ENCODE data around the gene POT1. TPM values are rescaled to one million over a fixed set of nuclear protein-coding genes. Genes with fewer than 3 reads are reported as not detected.

The POT1 gene
- total RNA-seq, 1 experiment from 2014 or later: 20.2 TPM

DNA sequence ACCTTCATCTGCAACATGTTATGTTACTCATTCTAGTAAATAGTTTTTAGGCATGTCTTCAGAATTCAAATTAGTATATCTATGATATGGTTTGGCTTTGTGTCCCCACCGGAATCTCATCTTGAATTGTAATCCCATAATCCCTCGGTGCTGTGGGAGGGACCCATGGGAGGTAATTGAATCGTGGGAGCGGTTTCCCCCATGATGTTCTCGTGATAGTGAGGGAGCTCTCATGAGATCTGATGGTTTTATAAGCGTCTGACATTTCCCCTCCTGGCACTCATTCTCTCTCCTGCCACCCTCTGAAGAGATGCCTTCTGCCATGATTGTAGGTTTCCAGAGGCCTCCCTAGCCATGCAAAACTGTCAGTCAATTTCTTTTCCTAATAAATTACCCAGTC is 143.6 kb downstream of the POT1 start (continued):
- TF ChIP-seq ERG (CRISPR knock-in tag; IDR thresholded peaks at IDR 0.05) (no peak), TEAD4 (CRISPR knock-in tag; IDR thresholded peaks at IDR 0.05) (no peak), NR2C2 (CRISPR knock-in tag; IDR thresholded peaks at IDR 0.05) (no peak), ZNF263 (CRISPR knock-in tag; IDR thresholded peaks at IDR 0.05; ENCODE audit: low read depth) (no peak), ZNF512 (CRISPR knock-in tag; IDR thresholded peaks at IDR 0.05; ENCODE audit: borderline replicate concordance) (no peak), SP1 (CRISPR knock-in tag; conservative IDR thresholded peaks at IDR 0.05) (no peak), ATF1 (CRISPR knock-in tag; IDR thresholded peaks at IDR 0.05) (no peak), KAT7 (CRISPR knock-in tag; IDR thresholded peaks at IDR 0.05; ENCODE audit: borderline replicate concordance) (no peak), PRRX2 (CRISPR knock-in tag; IDR thresholded peaks at IDR 0.05) (no peak), ZNF232 (CRISPR knock-in tag; IDR thresholded peaks at IDR 0.05) (no peak), EMX1 (CRISPR knock-in tag; IDR thresholded peaks at IDR 0.05) (no peak)
- TF ChIP-seq, protein P1, sequence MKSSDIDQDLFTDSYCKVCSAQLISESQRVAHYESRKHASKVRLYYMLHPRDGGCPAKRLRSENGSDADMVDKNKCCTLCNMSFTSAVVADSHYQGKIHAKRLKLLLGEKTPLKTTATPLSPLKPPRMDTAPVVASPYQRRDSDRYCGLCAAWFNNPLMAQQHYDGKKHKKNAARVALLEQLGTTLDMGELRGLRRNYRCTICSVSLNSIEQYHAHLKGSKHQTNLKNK (CRISPR knock-in tag; IDR thresholded peaks at IDR 0.05): no peak
- TF ChIP-seq, protein P2, sequence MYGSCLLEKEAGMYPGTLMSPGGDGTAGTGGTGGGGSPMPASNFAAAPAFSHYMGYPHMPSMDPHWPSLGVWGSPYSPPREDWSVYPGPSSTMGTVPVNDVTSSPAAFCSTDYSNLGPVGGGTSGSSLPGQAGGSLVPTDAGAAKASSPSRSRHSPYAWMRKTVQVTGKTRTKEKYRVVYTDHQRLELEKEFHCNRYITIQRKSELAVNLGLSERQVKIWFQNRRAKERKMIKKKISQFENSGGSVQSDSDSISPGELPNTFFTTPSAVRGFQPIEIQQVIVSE (CRISPR knock-in tag; IDR thresholded peaks at IDR 0.05; ENCODE audit: borderline replicate concordance): no peak

GRCh38 chr7:124784879-124785818 is 144.5 kb downstream of the POT1 start:
- H3K4me1 Mint-ChIP-seq: peaks cover 31% of the 10 kb centered on the region
- no peaks in the 10 kb centered on the region for H3K27me3 Mint-ChIP-seq (ENCODE audit: low read depth)
- H3K9me3 Mint-ChIP-seq: peaks cover 9% of the 10 kb centered on the region
- DNase-seq (ENCODE audit: low spot score): peak; percentile 60
- H3K36me3 Mint-ChIP-seq: peaks cover 3% of the 10 kb centered on the region; the same call in 1 of the 2 replicates
- H3K4me3 Mint-ChIP-seq: no peak overlapping the region
- peak; percentile 91 for ATAC-seq
- ChIA-PET POLR2A (interaction anchor here (0.8 kb wide), 1 partner anchor 19 kb away, joined by 3 read pairs; the partner anchor contains the start of gene GPR37), CTCF (interaction anchor here (0.6 to 1.9 kb wide), 16 partner anchors 18 to 685 kb away, joined by 3 to 19 read pairs (median 4); partner anchors contain the start of gene GPR37)
- TF ChIP-seq, protein P3, sequence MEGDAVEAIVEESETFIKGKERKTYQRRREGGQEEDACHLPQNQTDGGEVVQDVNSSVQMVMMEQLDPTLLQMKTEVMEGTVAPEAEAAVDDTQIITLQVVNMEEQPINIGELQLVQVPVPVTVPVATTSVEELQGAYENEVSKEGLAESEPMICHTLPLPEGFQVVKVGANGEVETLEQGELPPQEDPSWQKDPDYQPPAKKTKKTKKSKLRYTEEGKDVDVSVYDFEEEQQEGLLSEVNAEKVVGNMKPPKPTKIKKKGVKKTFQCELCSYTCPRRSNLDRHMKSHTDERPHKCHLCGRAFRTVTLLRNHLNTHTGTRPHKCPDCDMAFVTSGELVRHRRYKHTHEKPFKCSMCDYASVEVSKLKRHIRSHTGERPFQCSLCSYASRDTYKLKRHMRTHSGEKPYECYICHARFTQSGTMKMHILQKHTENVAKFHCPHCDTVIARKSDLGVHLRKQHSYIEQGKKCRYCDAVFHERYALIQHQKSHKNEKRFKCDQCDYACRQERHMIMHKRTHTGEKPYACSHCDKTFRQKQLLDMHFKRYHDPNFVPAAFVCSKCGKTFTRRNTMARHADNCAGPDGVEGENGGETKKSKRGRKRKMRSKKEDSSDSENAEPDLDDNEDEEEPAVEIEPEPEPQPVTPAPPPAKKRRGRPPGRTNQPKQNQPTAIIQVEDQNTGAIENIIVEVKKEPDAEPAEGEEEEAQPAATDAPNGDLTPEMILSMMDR (IDR thresholded peaks at IDR 0.05): peak; percentile 70
- TF ChIP-seq ZNF416 (CRISPR knock-in tag; IDR thresholded peaks at IDR 0.05): no peak
- TF ChIP-seq USF2 (CRISPR knock-in tag; IDR thresholded peaks at IDR 0.05): peak; percentile 45; the same call in 1 of the 2 replicates
- TF ChIP-seq TEAD4 (CRISPR knock-in tag; IDR thresholded peaks at IDR 0.05): no peak
- no peak for TF ChIP-seq OVOL2 (CRISPR knock-in tag; IDR thresholded peaks at IDR 0.05; ENCODE audit: borderline replicate concordance)
- TF ChIP-seq USF1 (CRISPR knock-in tag; IDR thresholded peaks at IDR 0.05): peak; percentile 21; the same call in 1 of the 2 replicates
- no peak for TF ChIP-seq SMAD4 (CRISPR knock-in tag; IDR thresholded peaks at IDR 0.05)
- TF ChIP-seq ZNF396 (CRISPR knock-in tag; IDR thresholded peaks at IDR 0.05; ENCODE audit: borderline replicate concordance): no peak
- no peak for TF ChIP-seq ATF1 (CRISPR knock-in tag; IDR thresholded peaks at IDR 0.05)
- TF ChIP-seq, protein P4, sequence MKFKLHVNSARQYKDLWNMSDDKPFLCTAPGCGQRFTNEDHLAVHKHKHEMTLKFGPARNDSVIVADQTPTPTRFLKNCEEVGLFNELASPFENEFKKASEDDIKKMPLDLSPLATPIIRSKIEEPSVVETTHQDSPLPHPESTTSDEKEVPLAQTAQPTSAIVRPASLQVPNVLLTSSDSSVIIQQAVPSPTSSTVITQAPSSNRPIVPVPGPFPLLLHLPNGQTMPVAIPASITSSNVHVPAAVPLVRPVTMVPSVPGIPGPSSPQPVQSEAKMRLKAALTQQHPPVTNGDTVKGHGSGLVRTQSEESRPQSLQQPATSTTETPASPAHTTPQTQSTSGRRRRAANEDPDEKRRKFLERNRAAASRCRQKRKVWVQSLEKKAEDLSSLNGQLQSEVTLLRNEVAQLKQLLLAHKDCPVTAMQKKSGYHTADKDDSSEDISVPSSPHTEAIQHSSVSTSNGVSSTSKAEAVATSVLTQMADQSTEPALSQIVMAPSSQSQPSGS (CRISPR knock-in tag; IDR thresholded peaks at IDR 0.05; ENCODE audit: borderline replicate concordance, low read depth): no peak
- TF ChIP-seq GABPB1 (CRISPR knock-in tag; IDR thresholded peaks at IDR 0.05): no peak
- no peak overlapping the region for H3K27ac Mint-ChIP-seq

Data from WTC11 (cell line).